ENCODE measurements around the gene PDE7B. TPM values are rescaled to one million over a fixed set of nuclear protein-coding genes. Genes with fewer than 3 reads are reported as not detected.

Gene PDE7B
- total RNA-seq, 1 donor from 2014 or later = 0.53 TPM

- no peaks in the 10 kb centered on the region for H3K36me3 ChIP-seq (ENCODE audit: control insufficient read depth, insufficient read depth, low read length)
- H3K4me3 ChIP-seq (ENCODE audit: low read depth, low read length) = no peak overlapping the region
- no peak for TF ChIP-seq CTCF (IDR thresholded peaks at IDR 0.05; ENCODE audit: insufficient read depth, low read length, severe bottlenecking)
- FAIRE-seq = no peak
- no peaks in the 10 kb centered on the region for H3K27me3 ChIP-seq (ENCODE audit: control insufficient read depth, insufficient read depth, low read length)
- DNase-seq (ENCODE audit: low read depth) = no peak
These were observed 89.9 kb downstream of the PDE7B start for GRCh38 chr6:135941275-135942025.

GRCh38 chr6:135944120-135944519, 92.6 kb downstream of the PDE7B start:
- no peak for DNase-seq (ENCODE audit: low read depth)
- Histone ChIP-seq H3K36me3 (ENCODE audit: control insufficient read depth, insufficient read depth, low read length) (no peaks in the 10 kb centered on the region), H3K4me3 (ENCODE audit: low read depth, low read length) (no peak overlapping the region), H3K27me3 (ENCODE audit: control insufficient read depth, insufficient read depth, low read length) (no peaks in the 10 kb centered on the region)
- no peak for TF ChIP-seq CTCF (IDR thresholded peaks at IDR 0.05; ENCODE audit: insufficient read depth, low read length, severe bottlenecking)
- FAIRE-seq = no peak

- no peak for FAIRE-seq
- Histone ChIP-seq H3K4me3 (ENCODE audit: low read depth, low read length) (no peak overlapping the region), H3K36me3 (ENCODE audit: control insufficient read depth, insufficient read depth, low read length) (no peaks in the 10 kb centered on the region), H3K27me3 (ENCODE audit: control insufficient read depth, insufficient read depth, low read length) (no peaks in the 10 kb centered on the region)
- no peak for DNase-seq (ENCODE audit: low read depth)
- TF ChIP-seq CTCF (IDR thresholded peaks at IDR 0.05; ENCODE audit: insufficient read depth, low read length, severe bottlenecking) = no peak
These were observed 95.2 kb downstream of the PDE7B start for GRCh38 chr6:135946674-135947073.

- DNase-seq (ENCODE audit: low read depth) (no peak), FAIRE-seq (no peak)
- H3K36me3 ChIP-seq (ENCODE audit: control insufficient read depth, insufficient read depth, low read length) = no peaks in the 10 kb centered on the region
- no peaks in the 10 kb centered on the region for H3K27me3 ChIP-seq (ENCODE audit: control insufficient read depth, insufficient read depth, low read length)
- no peak for TF ChIP-seq CTCF (IDR thresholded peaks at IDR 0.05; ENCODE audit: insufficient read depth, low read length, severe bottlenecking)
- no peak overlapping the region for H3K4me3 ChIP-seq (ENCODE audit: low read depth, low read length)
These were observed 99.2 kb downstream of the PDE7B start for GRCh38 chr6:135950669-135951068.

- no peak overlapping the region for H3K4me3 ChIP-seq (ENCODE audit: low read depth, low read length)
These were observed 99.7 kb downstream of the PDE7B start for GRCh38 chr6:135951169-135951568.

More at GRCh38 chr6:135951169-135951568, 99.7 kb downstream of the PDE7B start:
- FAIRE-seq = no peak
- Histone ChIP-seq H3K27me3 (ENCODE audit: control insufficient read depth, insufficient read depth, low read length) (no peaks in the 10 kb centered on the region), H3K36me3 (ENCODE audit: control insufficient read depth, insufficient read depth, low read length) (no peaks in the 10 kb centered on the region)
- TF ChIP-seq CTCF (IDR thresholded peaks at IDR 0.05; ENCODE audit: insufficient read depth, low read length, severe bottlenecking) = no peak
- DNase-seq (ENCODE audit: low read depth) = no peak
